Tibial nerve (tissue), 3 donors: ENCODE data around the gene LAIR1.

Experiments
- CTCF ChIP-seq, 5 experiments: fragments of 200-600 bp in 3 of 5; fragments of 450-650 bp in 2 of 5; sonication (generic) in 3 of 5; IDR thresholded peaks; one replicate each; pipeline ENCODE4 v1.5.1; 2016 to 2019; ENCODE audit warnings: antibody characterized with exemption in 5 of 5, mild to moderate bottlenecking in 3 of 5, moderate library complexity in 2 of 5
- POLR2A ChIP-seq, 2 donors: fragments of 450-650 bp; IDR thresholded peaks; one replicate each; pipeline ENCODE4 v1.6.1; 2017; ENCODE audit warnings: antibody characterized with exemption in 2 of 2, mild to moderate bottlenecking in 2 of 2, moderate library complexity in 2 of 2

DNA sequence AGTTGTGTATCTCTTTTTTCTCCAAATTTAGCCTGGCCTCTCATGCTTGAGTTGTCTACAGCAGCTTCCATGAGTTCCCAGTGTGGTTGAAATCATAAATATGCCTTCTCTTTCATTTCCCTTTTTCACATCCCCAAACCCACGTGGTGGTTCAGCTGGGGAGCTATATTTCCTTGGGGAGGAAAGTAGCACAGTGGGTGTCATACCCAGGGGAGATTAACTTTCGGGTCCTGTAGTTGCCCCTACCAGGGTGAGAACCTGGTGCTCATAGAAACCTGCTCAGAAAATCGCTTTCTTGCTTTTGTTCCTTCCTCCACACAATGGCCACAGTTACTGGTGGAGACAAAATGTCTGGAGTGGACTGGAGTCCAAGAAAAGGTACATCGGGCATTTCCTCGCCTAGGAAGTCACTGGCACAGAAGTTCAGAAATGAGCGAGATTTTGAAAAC lies 18.8 kb downstream of the LAIR1 start:
- TF ChIP-seq POLR2A (IDR thresholded peaks at IDR 0.05) = no peak
- TF ChIP-seq CTCF (IDR thresholded peaks at IDR 0.05) = no peak
